Muscle of back (tissue), 11 donors: Measurements from ENCODE around the gene THNSL1. TPM values are rescaled to one million over a fixed set of nuclear protein-coding genes. Genes with fewer than 3 reads are reported as not detected.

ENCODE experiments used
- DNase-seq, 3 donors: peaks; one replicate each; pipeline versions ENCODE4 v3.0.0 to v3.0.0-alpha.2; 2013
- polyA plus RNA-seq, 10 donors: library from polyadenylated mRNA; unstranded; fragments of 120-200 nt; gene quantifications; one replicate each; pipeline ENCODE4 v1.2.1, GENCODE V29; 2013; ENCODE audit not compliant: insufficient read length in 10 of 10

The THNSL1 gene
- polyA plus RNA-seq, 10 donors = 5.0 to 8.1 (median 6.2) TPM

- no peak for DNase-seq
Measured at GRCh38 chr10:25057886-25058285, 41.5 kb downstream of the THNSL1 start.

- DNase-seq = peak in 1 of 3 donors; percentile 45
Measured at GRCh38 chr10:25059990-25060389, 43.6 kb downstream of the THNSL1 start.

- DNase-seq = no peak
Measured at GRCh38 chr10:25061125-25061524, 44.7 kb downstream of the THNSL1 start.

- no peak for DNase-seq
Measured at GRCh38 chr10:25061711-25062449, 45.5 kb downstream of the THNSL1 start.

- DNase-seq = no peak
Measured at GRCh38 chr10:25063157-25063556, 46.7 kb downstream of the THNSL1 start.

- no peak for DNase-seq
Measured at GRCh38 chr10:25063644-25064043, 47.2 kb downstream of the THNSL1 start.

- DNase-seq = no peak
Measured at GRCh38 chr10:25064401-25064800, 48.0 kb downstream of the THNSL1 start.

- DNase-seq = no peak
Measured at GRCh38 chr10:25065761-25066476, 49.5 kb downstream of the THNSL1 start.

- DNase-seq = peak in 1 of 3 donors; percentile 16
Measured at GRCh38 chr10:25068152-25069058, 52.0 kb downstream of the THNSL1 start.

- DNase-seq = no peak
Measured at GRCh38 chr10:25071227-25071626, 54.8 kb downstream of the THNSL1 start.

GRCh38 chr10:25072786-25073185 is 56.4 kb downstream of the THNSL1 start:
- DNase-seq = no peak

- no peak for DNase-seq
Measured at GRCh38 chr10:25075825-25076224, 59.4 kb downstream of the THNSL1 start.

Other genes starting within 250 kb of the THNSL1 start
- gene PRTFDC1, start 64.0 kb upstream of the THNSL1 start, polyA plus RNA-seq = 10 to 100 TPM; 13.6 to 26.1 (median 15.1) TPM
- under 1 TPM; 0.24 to 0.50 (median 0.33) TPM for gene ENKUR, start 454 bp upstream of the THNSL1 start, polyA plus RNA-seq
- under 1 TPM in 9 of 10 donors, not detected in 1; 0.04 to 0.36 (median 0.12) TPM for gene GPR158, start 158.4 kb downstream of the THNSL1 start, polyA plus RNA-seq